Heart left ventricle (tissue), 16 donors: ENCODE data around the gene CPN1. TPM values are rescaled to one million over a fixed set of nuclear protein-coding genes. Genes with fewer than 3 reads are reported as not detected.

Experiments
- ATAC-seq, 4 donors: fragments of 200-7000 bp; cut with Tn5 transposase; one replicate each; pipeline ENCODE4 v1.9.1; 2020 to 2022; ENCODE audit warnings: moderate library complexity in 4 of 4, mild to moderate bottlenecking in 3 of 4, moderate number of reproducible peaks in 1 of 4
- DNase-seq, 5 donors: peaks; one replicate each; pipeline ENCODE4 v3.0.0-alpha.2; 2020
- H3K27ac ChIP-seq, 12 donors: fragments of 200-600 bp; sonication (generic) in 4 of 12; one replicate each; pipeline versions ENCODE4 v1.5.0 to v1.8.0; 2016 to 2022; ENCODE audit warnings: mild to moderate bottlenecking in 2 of 12
- H3K27me3 ChIP-seq, 9 donors: fragments of 200-600 bp; sonication (generic) in 2 of 9; one replicate each; pipeline versions ENCODE4 v1.5.1 to v1.8.0; 2016 to 2022; ENCODE audit warnings: mild to moderate bottlenecking in 3 of 9
- H3K36me3 ChIP-seq, 9 donors: fragments of 200-600 bp; sonication (generic) in 2 of 9; one replicate each; pipeline versions ENCODE4 v1.5.0 to v1.8.0; 2018 to 2022; ENCODE audit warnings: mild to moderate bottlenecking in 2 of 9
- H3K4me1 ChIP-seq, 12 donors: fragments of 200-600 bp; sonication (generic) in 4 of 12; one replicate each; pipeline versions ENCODE4 v1.5.0 to v1.8.0; 2016 to 2022; ENCODE audit warnings: mild to moderate bottlenecking in 3 of 12
- H3K4me3 ChIP-seq, 12 donors: fragments of 200-600 bp; sonication (generic) in 4 of 12; one replicate each; pipeline versions ENCODE4 v1.5.0 to v1.8.0; 2017 to 2022; ENCODE audit warnings: mild to moderate bottlenecking in 9 of 12, moderate library complexity in 4 of 12
- H3K9me3 ChIP-seq, 12 donors: fragments of 200-600 bp; sonication (generic) in 4 of 12; one replicate each; pipeline versions ENCODE4 v1.5.0 to v1.8.0; 2016 to 2022; ENCODE audit warnings: mild to moderate bottlenecking in 1 of 12
- CTCF ChIP-seq, 12 donors: fragments of 200-600 bp; sonication (generic) in 4 of 12; IDR thresholded peaks; one replicate each; pipeline versions ENCODE4 v1.5.0 to v1.8.0; 2018 to 2022; ENCODE audit warnings: antibody characterized with exemption in 12 of 12, mild to moderate bottlenecking in 5 of 12
- POLR2A ChIP-seq, 2 donors: fragments of 450-650 bp; IDR thresholded peaks; one replicate each; pipeline ENCODE4 v1.6.1; 2017; ENCODE audit warnings: antibody characterized with exemption in 2 of 2, mild to moderate bottlenecking in 2 of 2, moderate library complexity in 2 of 2
- WGBS, 4 donors: extraction: QIAGEN DNeasy Blood & Tissue Kit in 2 of 4; methylation state at CpG; one replicate each; pipeline versions ENCODE4 v1.1.5 to v1.1.7; 2013 to 2018; 5-methylcytosine and 5-hydroxymethylcytosine counted together
- intact Hi-C, 10 donors: fragments of 100-400 bp; cut with DNase I; formaldehyde crosslinking; loops; one replicate each; pipeline versions ENCODE4 v1.11.1 to v1.14.2; 2022
- polyA plus RNA-seq, 2 donors: library from polyadenylated mRNA; stranded (reverse); fragments of 200-250 nt; gene quantifications; one replicate each; pipeline ENCODE4 v1.2.3, GENCODE V29; 2013
- total RNA-seq, 9 donors: library from RNA; depleted of rRNA in 2 of 9; stranded (reverse); fragments of >200 nt in 2 of 9; fragmentation: NEBNext Ultra II Directional in 3 of 9; extraction: Animal tissue kit (Norgen Biotek cat#: 25700) in 3 of 9; gene quantifications; one replicate each; pipeline versions ENCODE4 v1.1.0 to v1.2.4, GENCODE V29; 2016 to 2023
- donor health status: ischemic (EF 13 %, LVEDD 7.1; RV severe dilation, severe dysfunction).
- donor health status: healthy with polysubstance abuse.
- donor health status: DM: no; HTN: yes; CAD: no.
- donor health status: DM: no; HTN: no; CAD: no.
- donor health status: ischemic (EF 25% LVEDD 6.9; RV normal size, moderate dysfunction).
- donor health status: ischemic (EF 25% LVEDD 5.7; RV mildly dilated, moderate dysfunction).
- donor health status: healthy.
- donor health status: DM: yes; HTN: yes; CAD: no.
- donor health status: ischemic (EF 35%, LVEDD 5.7; RV mildly dilated, moderate dysfunction).
- donor health status: nonischemic (EF 11% LVEDD 7.7; RV severe dilation, severe dysfunction).
- donor health status: DM: yes; HTN: yes; CAD: no.
- donor health status: PGD.
- donor health status: ischemic (EF 29% LVEDD 5.4; RV normal size, mild dysfunction).
- donor health status: nonischemic (EF 23%, LVEDD 6.1; RV moderate dilation, normal function).

CPN1 gene
- total and polyA plus RNA-seq, 11 donors: not detected

- peaks cover 10 to 56% (median 37%) of the 10 kb centered on the region in 12 donors for H3K4me1 ChIP-seq
- H3K27me3 ChIP-seq: no peaks in the 10 kb centered on the region
- H3K4me3 ChIP-seq: no peak overlapping the region
- intact Hi-C loops: no loop called here
- WGBS, 4 donors: 73 to 86% (median 76%) methylated on average over 3 of the region's 3 CpGs
- H3K9me3 ChIP-seq: no peaks in the 10 kb centered on the region
- TF ChIP-seq CTCF (IDR thresholded peaks at IDR 0.05) (no peak), POLR2A (IDR thresholded peaks at IDR 0.05) (no peak)
- no peak for ATAC-seq
- DNase-seq: no peak
- no peak overlapping the region for H3K27ac ChIP-seq
- peaks cover 0 to 7% (median 0%) of the 10 kb centered on the region in 9 donors for H3K36me3 ChIP-seq
These were observed 86.0 kb downstream of the CPN1 start for GRCh38 chr10:99995713-99996112.

- H3K27ac ChIP-seq: peak overlapping the region in 1 of 12 donors; percentile 68
- no peak for TF ChIP-seq POLR2A (IDR thresholded peaks at IDR 0.05)
- TF ChIP-seq CTCF (IDR thresholded peaks at IDR 0.05): no peak
- DNase-seq: no peak
- no peaks in the 10 kb centered on the region for H3K9me3 ChIP-seq
- ATAC-seq: no peak
- WGBS, 4 donors: 77 to 98% (median 89%) methylated on average over 3 of the region's 3 CpGs
- H3K27me3 ChIP-seq: no peaks in the 10 kb centered on the region
- H3K4me1 ChIP-seq: peaks cover 10 to 54% (median 37%) of the 10 kb centered on the region in 12 donors
- intact Hi-C loops: no loop called here
- no peak overlapping the region for H3K4me3 ChIP-seq
- H3K36me3 ChIP-seq: peaks cover 0 to 6% (median 0%) of the 10 kb centered on the region in 9 donors
These were observed 86.4 kb downstream of the CPN1 start for GRCh38 chr10:99995269-99995668.

GRCh38 chr10:99994801-99995200 is 86.9 kb downstream of the CPN1 start:
- TF ChIP-seq POLR2A (IDR thresholded peaks at IDR 0.05) (no peak), CTCF (IDR thresholded peaks at IDR 0.05) (no peak)
- Histone ChIP-seq H3K9me3 (no peaks in the 10 kb centered on the region), H3K4me1 (peaks cover 10 to 49% (median 35%) of the 10 kb centered on the region in 12 donors), H3K36me3 (peaks cover 0 to 2% (median 0%) of the 10 kb centered on the region in 9 donors), H3K4me3 (no peak overlapping the region), H3K27ac (peak overlapping the region in 3 of 12 donors; percentile 29 to 68 (median 50)), H3K27me3 (no peaks in the 10 kb centered on the region)
- intact Hi-C loops: no loop called here
- WGBS, 4 donors: 78 to 99% (median 97%) methylated on average over 5 of the region's 5 CpGs
- DNase-seq (no peak), ATAC-seq (no peak)

GRCh38 chr10:99993701-99994689 is 87.7 kb downstream of the CPN1 start:
- 66 to 73% (median 69%) methylated on average over 8 of the region's 8 CpGs for WGBS, 4 donors
- intact Hi-C loops: no loop called here

More at GRCh38 chr10:99993701-99994689, 87.7 kb downstream of the CPN1 start:
- H3K36me3 ChIP-seq: peaks cover 0 to 3% (median 0%) of the 10 kb centered on the region in 9 donors
- H3K9me3 ChIP-seq: no peaks in the 10 kb centered on the region
- peaks cover 9 to 42% (median 29%) of the 10 kb centered on the region in 12 donors for H3K4me1 ChIP-seq
- no peak for TF ChIP-seq POLR2A (IDR thresholded peaks at IDR 0.05)
- TF ChIP-seq CTCF (IDR thresholded peaks at IDR 0.05): no peak
- H3K27me3 ChIP-seq: no peaks in the 10 kb centered on the region
- DNase-seq: peak in 4 of 5 donors; percentile 63 to 66 (median 65)
- H3K27ac ChIP-seq: peak overlapping the region in 7 of 12 donors; percentile 6 to 68 (median 39)
- peak overlapping the region in 1 of 12 donors; percentile 5 for H3K4me3 ChIP-seq
- peak; percentile 70 to 88 (median 77) for ATAC-seq
